C4-2B (cell line): Measurements from ENCODE around the gene CD96.
A peak's percentile ranks its signal among the peaks of the same experiment; 100 is the strongest.
"Not testable (repeated sequence)": the region's sequence is repeated elsewhere in the genome, so short reads cannot be mapped to it uniquely, and the experiment has no call there.

Experiments used
- H3K27ac ChIP-seq: fragments of 450-650 bp; 2 replicates; pipeline ENCODE4 v1.5.1; 2017
- ZFX ChIP-seq: fragments of 450-650 bp; IDR thresholded peaks from 2 replicates; pipeline ENCODE4 v1.6.1; 2017
- TF ChIP-seq, protein P1 (sequence below): fragments of 450-650 bp; conservative IDR thresholded peaks from 2 replicates; pipeline ENCODE4 v1.5.1; 2017; ENCODE audit warnings: mild to moderate bottlenecking

Gene CD96

DNA sequence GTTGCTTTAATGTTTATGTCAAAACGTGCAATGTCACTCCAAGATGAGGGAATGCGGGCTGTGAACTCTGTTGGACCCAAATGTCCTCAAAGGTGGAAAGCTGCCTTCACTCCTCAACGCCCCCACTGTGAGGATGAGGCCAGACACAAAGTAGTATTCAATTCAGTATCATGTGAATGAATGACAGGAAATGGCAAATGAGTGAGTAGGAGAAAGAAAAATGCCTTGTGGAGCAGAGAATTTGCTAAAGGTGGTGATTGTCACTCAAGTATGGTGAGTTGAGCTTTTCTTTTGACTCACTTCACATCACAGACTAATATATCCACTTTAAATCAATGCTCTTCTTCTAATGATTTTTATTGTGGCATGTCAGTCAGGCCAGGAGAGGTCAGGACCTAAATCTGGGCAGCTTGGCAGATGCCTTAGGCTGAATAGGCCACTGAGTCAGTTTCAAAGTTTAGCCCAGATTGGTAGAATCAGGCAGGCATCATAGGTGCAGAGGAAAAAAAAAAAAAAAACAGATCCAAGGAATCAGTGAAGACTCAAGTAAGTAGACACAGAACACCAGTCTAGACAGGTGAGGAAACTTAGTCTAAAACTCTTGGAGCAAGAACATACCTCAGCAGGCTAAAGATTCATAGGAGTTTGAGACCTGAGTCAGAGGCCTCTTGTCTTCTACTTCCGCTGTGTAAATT lies 124.2 kb downstream of the CD96 start:
- TF ChIP-seq, protein P1, sequence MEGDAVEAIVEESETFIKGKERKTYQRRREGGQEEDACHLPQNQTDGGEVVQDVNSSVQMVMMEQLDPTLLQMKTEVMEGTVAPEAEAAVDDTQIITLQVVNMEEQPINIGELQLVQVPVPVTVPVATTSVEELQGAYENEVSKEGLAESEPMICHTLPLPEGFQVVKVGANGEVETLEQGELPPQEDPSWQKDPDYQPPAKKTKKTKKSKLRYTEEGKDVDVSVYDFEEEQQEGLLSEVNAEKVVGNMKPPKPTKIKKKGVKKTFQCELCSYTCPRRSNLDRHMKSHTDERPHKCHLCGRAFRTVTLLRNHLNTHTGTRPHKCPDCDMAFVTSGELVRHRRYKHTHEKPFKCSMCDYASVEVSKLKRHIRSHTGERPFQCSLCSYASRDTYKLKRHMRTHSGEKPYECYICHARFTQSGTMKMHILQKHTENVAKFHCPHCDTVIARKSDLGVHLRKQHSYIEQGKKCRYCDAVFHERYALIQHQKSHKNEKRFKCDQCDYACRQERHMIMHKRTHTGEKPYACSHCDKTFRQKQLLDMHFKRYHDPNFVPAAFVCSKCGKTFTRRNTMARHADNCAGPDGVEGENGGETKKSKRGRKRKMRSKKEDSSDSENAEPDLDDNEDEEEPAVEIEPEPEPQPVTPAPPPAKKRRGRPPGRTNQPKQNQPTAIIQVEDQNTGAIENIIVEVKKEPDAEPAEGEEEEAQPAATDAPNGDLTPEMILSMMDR = no peak
- no peak for TF ChIP-seq ZFX

GRCh38 chr3:111667170-111667569 lies 125.2 kb downstream of the CD96 start:
- TF ChIP-seq ZFX = no peak
- TF ChIP-seq, protein P1 = no peak
- H3K27ac ChIP-seq = no peak overlapping the region

More for the DNA sequence above, 124.2 kb downstream of the CD96 start:
- no peak overlapping the region for H3K27ac ChIP-seq

DNA sequence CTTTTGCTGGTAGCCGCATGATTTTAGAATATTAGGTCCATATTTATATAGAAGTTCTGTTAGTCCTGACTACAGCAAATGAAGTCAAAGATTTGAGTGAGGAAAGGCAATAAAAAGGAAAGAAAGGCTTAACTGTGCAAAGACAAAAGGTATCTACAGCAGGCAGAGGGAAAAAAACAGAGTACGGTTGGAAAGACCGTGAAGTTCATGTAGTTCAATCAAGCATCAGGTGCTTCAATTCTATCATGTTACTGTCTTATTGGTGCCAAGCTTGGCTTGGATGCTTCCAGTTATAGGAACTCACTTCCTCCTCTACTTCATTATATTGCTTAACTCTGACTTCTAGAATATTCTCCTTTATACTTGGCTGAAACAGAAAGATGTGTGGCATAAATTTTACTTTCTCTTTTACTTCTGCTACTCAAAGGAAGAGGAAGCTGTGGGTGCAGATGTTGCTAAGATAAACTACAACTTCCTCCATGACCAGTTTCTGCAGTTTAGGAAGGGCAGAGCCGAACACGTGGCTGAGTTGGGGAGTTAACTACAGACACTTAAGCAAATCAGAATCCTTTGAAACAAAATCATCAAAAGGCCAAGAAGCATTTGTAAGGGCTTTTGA lies 125.7 kb downstream of the CD96 start:
- no peak overlapping the region for H3K27ac ChIP-seq
- TF ChIP-seq ZFX = no peak
- TF ChIP-seq, protein P1 = no peak

DNA sequence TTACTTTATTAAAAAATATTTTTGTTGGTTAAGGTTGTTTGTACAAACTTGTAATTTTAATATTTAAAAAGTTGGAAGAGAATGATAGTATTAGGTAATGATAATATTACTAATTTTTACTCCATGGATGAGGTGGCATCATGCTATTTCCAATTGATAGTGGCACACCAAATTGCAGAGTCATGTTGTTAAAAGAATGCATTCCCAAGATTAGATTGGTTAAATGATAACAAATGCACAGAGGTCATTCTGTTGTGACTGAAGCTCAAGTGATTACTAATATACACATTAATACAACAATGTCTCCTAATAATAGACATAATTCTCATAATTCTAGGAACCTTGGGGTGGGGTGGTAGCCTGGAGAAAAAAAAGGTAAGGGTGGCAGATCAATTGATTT lies 126.3 kb downstream of the CD96 start:
- no peak for TF ChIP-seq ZFX
- TF ChIP-seq, protein P1 = no peak
- H3K27ac ChIP-seq = no peak overlapping the region

GRCh38 chr3:111668888-111669488 lies 127.0 kb downstream of the CD96 start:
- TF ChIP-seq ZFX = no peak
- TF ChIP-seq, protein P1 = peak; percentile 78
- no peak overlapping the region for H3K27ac ChIP-seq

DNA sequence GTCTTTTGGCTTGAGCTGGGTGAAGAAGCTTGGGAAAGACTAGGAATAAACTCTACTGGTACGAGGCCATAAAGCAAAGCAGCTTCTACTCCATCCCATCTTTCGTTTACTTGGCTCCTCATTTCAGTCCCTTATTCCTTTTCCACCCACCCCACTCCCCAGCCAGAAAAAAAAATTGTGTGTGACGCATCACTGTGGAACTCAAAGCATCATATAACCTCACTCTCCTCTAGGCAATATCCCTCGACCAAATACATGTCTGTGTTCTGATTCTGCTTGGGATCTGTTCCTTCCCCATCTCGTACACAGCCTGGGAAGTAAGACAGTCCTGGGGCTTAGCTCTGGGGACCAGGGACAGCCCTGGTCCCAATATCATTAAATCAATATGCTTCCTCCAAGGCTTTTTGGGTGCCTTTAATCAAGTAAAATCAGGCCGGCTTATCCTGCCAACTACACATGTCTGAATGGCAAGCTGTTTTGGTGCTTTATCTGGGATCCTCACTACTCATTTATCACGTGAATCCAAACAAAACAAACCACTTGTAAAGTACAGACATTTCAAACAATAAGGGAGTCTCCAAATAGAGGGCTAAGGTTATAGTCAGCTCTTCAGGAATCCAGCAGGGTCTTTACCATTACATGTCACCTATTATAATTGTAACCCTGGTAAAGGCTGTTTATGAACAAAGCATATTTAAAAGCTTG lies 128.1 kb downstream of the CD96 start:
- no peak overlapping the region for H3K27ac ChIP-seq
- no peak for TF ChIP-seq ZFX
- TF ChIP-seq, protein P1 = no peak

GRCh38 chr3:111672461-111672860 lies 130.5 kb downstream of the CD96 start:
- not testable (repeated sequence) for H3K27ac ChIP-seq
